Activated naive CD8-positive, alpha-beta T cell treated with anti-CD3 and anti-CD28 coated beads for 36 hours (primary cell): ENCODE data around the gene MT2A. TPM values are rescaled to one million over a fixed set of nuclear protein-coding genes. Genes with fewer than 3 reads are reported as not detected.

Experiments
- DNase-seq: peaks from one replicate; pipeline ENCODE4 v3.0.0; 2021
- H3K27ac Mint-ChIP-seq: one replicate; pipeline ENCODE4 v1.8.0; 2022; ENCODE audit warnings: mild to moderate bottlenecking, moderate library complexity, mixed read lengths
- H3K27me3 Mint-ChIP-seq: one replicate; pipeline ENCODE4 v1.8.0; 2022; ENCODE audit warnings: mild to moderate bottlenecking, mixed read lengths
- H3K36me3 Mint-ChIP-seq: one replicate; pipeline ENCODE4 v1.8.0; 2021; ENCODE audit warnings: mild to moderate bottlenecking, mixed read lengths
- H3K4me1 Mint-ChIP-seq: one replicate; pipeline ENCODE4 v1.8.0; 2021; ENCODE audit warnings: mixed read lengths
- H3K4me3 Mint-ChIP-seq: one replicate; pipeline ENCODE4 v1.8.0; 2022; ENCODE audit warnings: mild to moderate bottlenecking, moderate library complexity, mixed read lengths
- H3K9me3 Mint-ChIP-seq: one replicate; pipeline ENCODE4 v1.8.0; 2022; ENCODE audit warnings: mixed read lengths
- total RNA-seq, 2 experiments: library from RNA; stranded (reverse); gene quantifications; one replicate each; pipeline ENCODE4 v1.2.3, GENCODE V29; 2021

MT2A gene
- total RNA-seq, 2 experiments from 2014 or later: 124 to 126 TPM

- peak overlapping the region; percentile 74 for H3K4me3 Mint-ChIP-seq
- no peak for DNase-seq
- no peak overlapping the region for H3K27ac Mint-ChIP-seq
Measured at GRCh38 chr16:56635441-56635967, 27.1 kb downstream of the MT2A start.

GRCh38 chr16:56636616-56637413, 28.4 kb downstream of the MT2A start:
- peaks cover 30% of the 10 kb centered on the region for H3K4me1 Mint-ChIP-seq
- no peak overlapping the region for H3K27ac Mint-ChIP-seq
- DNase-seq: no peak
- peaks cover 83% of the 10 kb centered on the region for H3K27me3 Mint-ChIP-seq
- no peaks in the 10 kb centered on the region for H3K9me3 Mint-ChIP-seq
- H3K4me3 Mint-ChIP-seq: no peak overlapping the region
- H3K36me3 Mint-ChIP-seq: no peaks in the 10 kb centered on the region

More at GRCh38 chr16:56635441-56635967, 27.1 kb downstream of the MT2A start:
- Mint-ChIP-seq H3K27me3 (peaks cover 96% of the 10 kb centered on the region), H3K4me1 (peaks cover 31% of the 10 kb centered on the region), H3K36me3 (no peaks in the 10 kb centered on the region), H3K9me3 (no peaks in the 10 kb centered on the region)

GRCh38 chr16:56637814-56638750, 29.7 kb downstream of the MT2A start, which contains the start of gene MT1A:
Gene MT1A, plus strand, starts transcription at chr16:56638666. Its CDS starts 73 bp downstream, at chr16:56638739.
- Mint-ChIP-seq H3K9me3 (no peaks in the 10 kb centered on the region), H3K27me3 (peaks cover 76% of the 10 kb centered on the region)
- no peak for DNase-seq

GRCh38 chr16:56639045-56639444, 30.7 kb downstream of the MT2A start:
- H3K27ac Mint-ChIP-seq: no peak overlapping the region
- peaks cover 38% of the 10 kb centered on the region for H3K4me1 Mint-ChIP-seq
- H3K9me3 Mint-ChIP-seq: no peaks in the 10 kb centered on the region
- H3K4me3 Mint-ChIP-seq: no peak overlapping the region
- H3K27me3 Mint-ChIP-seq: peaks cover 69% of the 10 kb centered on the region
- DNase-seq: no peak
- no peaks in the 10 kb centered on the region for H3K36me3 Mint-ChIP-seq

More at GRCh38 chr16:56637814-56638750, 29.7 kb downstream of the MT2A start, which contains the start of gene MT1A:
- no peak within 1 kb of the TSS for H3K27ac Mint-ChIP-seq
- H3K36me3 Mint-ChIP-seq: no peaks in the 10 kb centered on the region
- peak within 1 kb of the TSS; percentile 53 for H3K4me3 Mint-ChIP-seq
- H3K4me1 Mint-ChIP-seq: peaks cover 31% of the 10 kb centered on the region

- peaks cover 64% of the 10 kb centered on the region for H3K27me3 Mint-ChIP-seq
- H3K9me3 Mint-ChIP-seq: no peaks in the 10 kb centered on the region
- peaks cover 34% of the 10 kb centered on the region for H3K4me1 Mint-ChIP-seq
- H3K4me3 Mint-ChIP-seq: no peak overlapping the region
- no peaks in the 10 kb centered on the region for H3K36me3 Mint-ChIP-seq
- DNase-seq: no peak
- H3K27ac Mint-ChIP-seq: no peak overlapping the region
Measured at GRCh38 chr16:56640076-56640475, 31.7 kb downstream of the MT2A start.

GRCh38 chr16:56641166-56641565, 32.8 kb downstream of the MT2A start:
- Mint-ChIP-seq H3K9me3 (no peaks in the 10 kb centered on the region), H3K4me1 (peaks cover 28% of the 10 kb centered on the region), H3K27me3 (peaks cover 57% of the 10 kb centered on the region), H3K4me3 (no peak overlapping the region), H3K27ac (no peak overlapping the region), H3K36me3 (no peaks in the 10 kb centered on the region)
- DNase-seq: no peak

- H3K27me3 Mint-ChIP-seq: peaks cover 42% of the 10 kb centered on the region
- no peaks in the 10 kb centered on the region for H3K9me3 Mint-ChIP-seq
- peak; percentile 87 for DNase-seq
- H3K4me3 Mint-ChIP-seq: peak overlapping the region; percentile 70
- no peaks in the 10 kb centered on the region for H3K36me3 Mint-ChIP-seq
- H3K27ac Mint-ChIP-seq: no peak overlapping the region
- H3K4me1 Mint-ChIP-seq: peaks cover 17% of the 10 kb centered on the region
Measured at GRCh38 chr16:56643080-56643778, 34.8 kb downstream of the MT2A start.

- H3K27me3 Mint-ChIP-seq: peaks cover 39% of the 10 kb centered on the region
Measured at GRCh38 chr16:56643833-56644232, 35.4 kb downstream of the MT2A start.

GRCh38 chr16:56645311-56645710, 36.9 kb downstream of the MT2A start:
- Mint-ChIP-seq H3K36me3 (no peaks in the 10 kb centered on the region), H3K27me3 (peaks cover 24% of the 10 kb centered on the region), H3K4me1 (peaks cover 17% of the 10 kb centered on the region), H3K27ac (no peak overlapping the region), H3K4me3 (no peak overlapping the region), H3K9me3 (no peaks in the 10 kb centered on the region)
- DNase-seq: no peak

More at GRCh38 chr16:56643833-56644232, 35.4 kb downstream of the MT2A start:
- Mint-ChIP-seq H3K9me3 (no peaks in the 10 kb centered on the region), H3K4me1 (peaks cover 17% of the 10 kb centered on the region), H3K36me3 (no peaks in the 10 kb centered on the region), H3K27ac (no peak overlapping the region), H3K4me3 (peak overlapping the region; percentile 70)
- DNase-seq: no peak

GRCh38 chr16:56645838-56646237, 37.5 kb downstream of the MT2A start:
- H3K36me3 Mint-ChIP-seq: no peaks in the 10 kb centered on the region
- peaks cover 23% of the 10 kb centered on the region for H3K27me3 Mint-ChIP-seq
- no peaks in the 10 kb centered on the region for H3K9me3 Mint-ChIP-seq
- H3K4me3 Mint-ChIP-seq: no peak overlapping the region
- H3K4me1 Mint-ChIP-seq: peaks cover 17% of the 10 kb centered on the region
- no peak for DNase-seq
- H3K27ac Mint-ChIP-seq: no peak overlapping the region

GRCh38 chr16:56647641-56648431, 39.5 kb downstream of the MT2A start:
- Mint-ChIP-seq H3K36me3 (no peaks in the 10 kb centered on the region), H3K9me3 (no peaks in the 10 kb centered on the region), H3K27ac (no peak overlapping the region), H3K27me3 (peaks cover 28% of the 10 kb centered on the region), H3K4me3 (no peak overlapping the region), H3K4me1 (peaks cover 13% of the 10 kb centered on the region)
- no peak for DNase-seq

GRCh38 chr16:56649271-56649670, 40.9 kb downstream of the MT2A start:
- Mint-ChIP-seq H3K4me3 (no peak overlapping the region), H3K9me3 (no peaks in the 10 kb centered on the region), H3K27me3 (peaks cover 23% of the 10 kb centered on the region), H3K27ac (no peak overlapping the region), H3K4me1 (peaks cover under 1% of the 10 kb centered on the region), H3K36me3 (no peaks in the 10 kb centered on the region)
- no peak for DNase-seq

- H3K36me3 Mint-ChIP-seq: no peaks in the 10 kb centered on the region
- H3K4me1 Mint-ChIP-seq: no peaks in the 10 kb centered on the region
- H3K4me3 Mint-ChIP-seq: no peak overlapping the region
- peaks cover 18% of the 10 kb centered on the region for H3K27me3 Mint-ChIP-seq
- DNase-seq: no peak
- no peaks in the 10 kb centered on the region for H3K9me3 Mint-ChIP-seq
- no peak overlapping the region for H3K27ac Mint-ChIP-seq
Measured at GRCh38 chr16:56649820-56650219, 41.4 kb downstream of the MT2A start.

- DNase-seq: no peak
- H3K9me3 Mint-ChIP-seq: no peaks in the 10 kb centered on the region
- no peak within 1 kb of the TSS for H3K4me3 Mint-ChIP-seq
- no peak within 1 kb of the TSS for H3K27ac Mint-ChIP-seq
- no peaks in the 10 kb centered on the region for H3K4me1 Mint-ChIP-seq
- H3K27me3 Mint-ChIP-seq: peaks cover 16% of the 10 kb centered on the region
- H3K36me3 Mint-ChIP-seq: no peaks in the 10 kb centered on the region
Measured at GRCh38 chr16:56651586-56651985, 43.2 kb downstream of the MT2A start, which contains the start of gene MT1B. Gene MT1B, plus strand, starts transcription at chr16:56651886. Its CDS starts 68 bp downstream, at chr16:56651954.
